NCI-H345 (cell line): ENCODE results near the gene MYOCD.
A peak's percentile ranks its signal among the peaks of the same experiment; 100 is the strongest.

Experiments
- DNase-seq: peaks from one replicate; lab custom pipeline; 2025; lab: John Stamatoyannopoulos, UW

The MYOCD gene

GRCh38 chr17:12641084-12641483 is 24.6 kb upstream of the MYOCD start:
- DNase-seq, result no peak

GRCh38 chr17:12642034-12642433 is 23.7 kb upstream of the MYOCD start:
- DNase-seq, result no peak

- no peak for DNase-seq
These were observed 21.9 kb upstream of the MYOCD start for GRCh38 chr17:12643822-12644221.

- DNase-seq, result no peak
These were observed 21.1 kb upstream of the MYOCD start for GRCh38 chr17:12644623-12645022.

GRCh38 chr17:12646761-12647422 is 18.8 kb upstream of the MYOCD start:
- DNase-seq, result no peak

GRCh38 chr17:12648498-12648897 is 17.2 kb upstream of the MYOCD start:
- DNase-seq, result no peak

GRCh38 chr17:12655936-12656335 is 9.8 kb upstream of the MYOCD start:
- DNase-seq, result no peak

GRCh38 chr17:12656354-12656753 is 9.3 kb upstream of the MYOCD start:
- no peak for DNase-seq

GRCh38 chr17:12659500-12659899 is 6.2 kb upstream of the MYOCD start:
- DNase-seq, result no peak

GRCh38 chr17:12664252-12664651 is 1.4 kb upstream of the MYOCD start:
- no peak for DNase-seq

- no peak for DNase-seq
These were observed 812 bp upstream of the MYOCD start for GRCh38 chr17:12664894-12665262.

GRCh38 chr17:12666718-12667117 is 1.0 kb downstream of the MYOCD start:
- no peak for DNase-seq

- DNase-seq, result peak; percentile 47
These were observed 1.7 kb downstream of the MYOCD start for GRCh38 chr17:12667299-12667958.

GRCh38 chr17:12671906-12672305 is 6.2 kb downstream of the MYOCD start:
- no peak for DNase-seq

GRCh38 chr17:12672947-12673346 is 7.3 kb downstream of the MYOCD start:
- no peak for DNase-seq

- DNase-seq, result no peak
These were observed 8.1 kb downstream of the MYOCD start for GRCh38 chr17:12673788-12674187.

- no peak for DNase-seq
These were observed 14.8 kb downstream of the MYOCD start for GRCh38 chr17:12680407-12680897.

GRCh38 chr17:12680993-12681392 is 15.3 kb downstream of the MYOCD start:
- DNase-seq, result no peak

GRCh38 chr17:12683299-12683698 is 17.6 kb downstream of the MYOCD start:
- DNase-seq, result no peak

- DNase-seq, result no peak
These were observed 20.8 kb downstream of the MYOCD start for GRCh38 chr17:12686486-12686885.

GRCh38 chr17:12688382-12688781 is 22.7 kb downstream of the MYOCD start:
- DNase-seq, result no peak

- DNase-seq, result no peak
These were observed 25.5 kb downstream of the MYOCD start for GRCh38 chr17:12691173-12691572.

- no peak for DNase-seq
These were observed 27.9 kb downstream of the MYOCD start for GRCh38 chr17:12693640-12694039.

GRCh38 chr17:12706070-12706469 is 40.4 kb downstream of the MYOCD start:
- DNase-seq, result no peak
